GM10266 (cell line): ENCODE measurements around the gene SLC2A6.
"Not testable (repeated sequence)": the region's sequence is repeated elsewhere in the genome, so short reads cannot be mapped to it uniquely, and the experiment has no call there.

ENCODE experiments used
- DNase-seq: peaks from one replicate; pipeline ENCODE4 v3.0.0; 2012; ENCODE audit errors: extremely low spot score
- TF ChIP-seq, protein P1 (sequence below): IDR thresholded peaks from 2 replicates; pipeline ENCODE4 v1.5.1; 2012; ENCODE audit warnings: mild to moderate bottlenecking, low read depth; ENCODE audit not compliant: control insufficient read depth, insufficient read depth; ENCODE audit errors: missing control alignments

SLC2A6 gene

GRCh38 chr9:133455936-133456335, 23.0 kb downstream of the SLC2A6 start:
- TF ChIP-seq, protein P1, sequence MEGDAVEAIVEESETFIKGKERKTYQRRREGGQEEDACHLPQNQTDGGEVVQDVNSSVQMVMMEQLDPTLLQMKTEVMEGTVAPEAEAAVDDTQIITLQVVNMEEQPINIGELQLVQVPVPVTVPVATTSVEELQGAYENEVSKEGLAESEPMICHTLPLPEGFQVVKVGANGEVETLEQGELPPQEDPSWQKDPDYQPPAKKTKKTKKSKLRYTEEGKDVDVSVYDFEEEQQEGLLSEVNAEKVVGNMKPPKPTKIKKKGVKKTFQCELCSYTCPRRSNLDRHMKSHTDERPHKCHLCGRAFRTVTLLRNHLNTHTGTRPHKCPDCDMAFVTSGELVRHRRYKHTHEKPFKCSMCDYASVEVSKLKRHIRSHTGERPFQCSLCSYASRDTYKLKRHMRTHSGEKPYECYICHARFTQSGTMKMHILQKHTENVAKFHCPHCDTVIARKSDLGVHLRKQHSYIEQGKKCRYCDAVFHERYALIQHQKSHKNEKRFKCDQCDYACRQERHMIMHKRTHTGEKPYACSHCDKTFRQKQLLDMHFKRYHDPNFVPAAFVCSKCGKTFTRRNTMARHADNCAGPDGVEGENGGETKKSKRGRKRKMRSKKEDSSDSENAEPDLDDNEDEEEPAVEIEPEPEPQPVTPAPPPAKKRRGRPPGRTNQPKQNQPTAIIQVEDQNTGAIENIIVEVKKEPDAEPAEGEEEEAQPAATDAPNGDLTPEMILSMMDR = no peak
- DNase-seq = no peak

GRCh38 chr9:133454943-133455673, 23.8 kb downstream of the SLC2A6 start:
- no peak for DNase-seq
- TF ChIP-seq, protein P1 = no peak

DNA sequence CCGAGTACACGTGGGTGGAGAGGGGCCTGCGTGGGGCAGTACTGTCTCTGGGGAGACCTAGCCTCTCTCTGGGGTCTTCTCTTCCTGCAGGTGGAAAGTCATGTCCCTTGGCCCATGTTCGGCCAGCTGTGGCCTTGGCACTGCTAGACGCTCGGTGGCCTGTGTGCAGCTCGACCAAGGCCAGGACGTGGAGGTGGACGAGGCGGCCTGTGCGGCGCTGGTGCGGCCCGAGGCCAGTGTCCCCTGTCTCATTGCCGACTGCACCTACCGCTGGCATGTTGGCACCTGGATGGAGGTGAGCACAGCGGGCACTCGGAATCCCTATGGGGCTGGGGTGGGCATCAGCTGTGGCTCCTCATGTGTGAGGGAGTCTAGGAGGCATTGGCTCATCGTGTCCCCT, 24.6 kb downstream of the SLC2A6 start:
- TF ChIP-seq, protein P1 = no peak
- no peak for DNase-seq

GRCh38 chr9:133453651-133454050, 25.2 kb downstream of the SLC2A6 start:
- no peak for DNase-seq
- TF ChIP-seq, protein P1 = no peak

DNA sequence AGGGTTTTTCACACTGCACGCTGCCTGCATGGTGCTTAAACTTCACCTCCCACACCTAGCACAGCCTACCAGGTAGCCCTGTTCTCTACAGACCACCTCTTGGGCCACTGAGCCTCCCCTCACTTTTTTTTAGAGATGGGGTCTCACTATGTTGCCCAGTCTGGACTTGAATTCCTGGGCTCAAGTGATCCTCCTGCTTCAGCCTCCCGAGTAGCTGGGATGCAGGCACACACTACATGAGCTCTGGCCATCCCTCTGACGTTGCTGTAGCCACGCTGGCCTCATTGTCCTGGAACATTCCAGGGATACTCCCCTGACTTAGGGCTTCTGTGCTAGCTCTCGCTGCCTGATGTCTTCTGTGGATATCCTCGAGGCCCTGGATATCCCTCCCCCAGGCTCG, 26.3 kb downstream of the SLC2A6 start:
- TF ChIP-seq, protein P1 = no peak
- no peak for DNase-seq

DNA sequence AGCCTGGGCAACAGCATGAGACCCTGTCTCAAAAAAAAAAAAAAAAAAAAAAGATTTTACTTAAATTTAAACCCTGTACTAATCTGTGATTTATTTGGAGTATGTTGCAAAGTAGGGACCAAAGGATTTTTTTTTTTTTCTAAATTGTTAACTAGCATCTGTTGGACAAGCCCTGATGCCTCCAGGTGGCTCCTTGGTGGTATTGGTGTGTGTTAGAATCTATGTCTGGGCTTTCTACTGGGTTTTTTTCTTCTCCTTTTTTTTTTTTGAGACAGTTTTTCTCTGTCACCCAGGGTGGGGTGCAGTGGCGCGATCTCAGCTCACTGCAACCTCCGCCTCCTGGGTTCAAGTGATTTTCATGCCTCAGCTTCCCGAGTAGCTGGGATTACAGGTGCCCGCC, 27.0 kb downstream of the SLC2A6 start:
- not testable (repeated sequence) for DNase-seq

- TF ChIP-seq, protein P1 = no peak
- no peak for DNase-seq
Observed at GRCh38 chr9:133449760-133450159, 29.1 kb downstream of the SLC2A6 start.

DNA sequence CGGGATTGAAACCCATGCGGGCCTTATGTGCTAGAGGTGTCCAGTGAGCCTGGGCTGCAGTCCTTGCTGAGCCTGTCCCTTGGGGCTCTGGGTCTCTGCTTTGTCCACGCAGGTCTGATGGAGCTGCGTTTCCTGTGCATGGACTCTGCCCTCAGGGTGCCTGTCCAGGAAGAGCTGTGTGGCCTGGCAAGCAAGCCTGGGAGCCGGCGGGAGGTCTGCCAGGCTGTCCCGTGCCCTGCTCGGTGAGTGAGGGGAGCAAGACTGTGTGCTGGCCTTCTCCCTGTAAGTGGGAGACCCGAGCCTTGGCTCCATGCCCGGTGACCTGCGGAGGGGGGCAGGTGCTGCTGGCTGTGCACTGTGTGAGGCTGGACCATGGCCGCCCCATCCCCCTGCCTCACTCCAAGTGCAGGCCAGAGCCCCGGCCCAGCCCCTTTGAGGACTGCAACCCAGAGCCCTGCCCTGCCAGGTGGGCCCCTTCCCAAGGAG, 30.4 kb downstream of the SLC2A6 start:
- TF ChIP-seq, protein P1 = no peak
- DNase-seq = no peak
